Mucosa of descending colon (tissue), 3 donors: ENCODE measurements around the gene VIPR1. TPM values are rescaled to one million over a fixed set of nuclear protein-coding genes. Genes with fewer than 3 reads are reported as not detected.

Experiments used
- ATAC-seq: fragments of 200-7000 bp; cut with Tn5 transposase; one replicate; pipeline ENCODE4 v1.9.1; 2020; ENCODE audit warnings: mild to moderate bottlenecking, moderate library complexity
- DNase-seq, 3 donors: peaks; one replicate each; pipeline ENCODE4 v3.0.0-alpha.2; 2020
- H3K36me3 ChIP-seq: fragments of 200-600 bp; one replicate; pipeline ENCODE4 v1.8.0; 2021; ENCODE audit warnings: low read depth, mild to moderate bottlenecking
- H3K4me1 ChIP-seq: fragments of 200-600 bp; one replicate; pipeline ENCODE4 v1.8.0; 2021; ENCODE audit warnings: low read depth, mild to moderate bottlenecking
- H3K4me3 ChIP-seq: fragments of 200-600 bp; one replicate; pipeline ENCODE4 v1.8.0; 2021; ENCODE audit warnings: mild to moderate bottlenecking
- H3K9me3 ChIP-seq: fragments of 200-600 bp; one replicate; pipeline ENCODE4 v1.8.0; 2021; ENCODE audit warnings: mild to moderate bottlenecking
- CTCF ChIP-seq: fragments of 200-600 bp; IDR thresholded peaks from one replicate; pipeline ENCODE4 v1.8.0; 2022; ENCODE audit warnings: antibody characterized with exemption, mild to moderate bottlenecking
- intact Hi-C, 2 donors: fragments of 100-400 bp; cut with DNase I in 1 of 2; cut with micrococcal nuclease in 1 of 2; formaldehyde crosslinking; loops; one replicate each; pipeline versions ENCODE4 v1.11.0 to v1.11.1; 2022; cut with DNase I, micrococcal nuclease
- total RNA-seq, 3 donors: library from RNA; stranded (reverse); fragmentation: NEBNext Ultra II Directional in 2 of 3; extraction: Animal tissue kit (Norgen Biotek cat#: 25700) in 2 of 3; gene quantifications; one replicate each; pipeline versions ENCODE4 v1.2.1 to v1.2.4, GENCODE V29; 2021 to 2023
- donor health status: DM: no; HTN: no; CAD: no; lungs with moderate emphysema.
- donor health status: DM: no; HTN: no; CAD: no.
- donor health status: DM: no; HTN: yes; CAD: no.

VIPR1 gene
- total RNA-seq, 3 donors from 2014 or later: 68.9 to 202 (median 148) TPM

DNA sequence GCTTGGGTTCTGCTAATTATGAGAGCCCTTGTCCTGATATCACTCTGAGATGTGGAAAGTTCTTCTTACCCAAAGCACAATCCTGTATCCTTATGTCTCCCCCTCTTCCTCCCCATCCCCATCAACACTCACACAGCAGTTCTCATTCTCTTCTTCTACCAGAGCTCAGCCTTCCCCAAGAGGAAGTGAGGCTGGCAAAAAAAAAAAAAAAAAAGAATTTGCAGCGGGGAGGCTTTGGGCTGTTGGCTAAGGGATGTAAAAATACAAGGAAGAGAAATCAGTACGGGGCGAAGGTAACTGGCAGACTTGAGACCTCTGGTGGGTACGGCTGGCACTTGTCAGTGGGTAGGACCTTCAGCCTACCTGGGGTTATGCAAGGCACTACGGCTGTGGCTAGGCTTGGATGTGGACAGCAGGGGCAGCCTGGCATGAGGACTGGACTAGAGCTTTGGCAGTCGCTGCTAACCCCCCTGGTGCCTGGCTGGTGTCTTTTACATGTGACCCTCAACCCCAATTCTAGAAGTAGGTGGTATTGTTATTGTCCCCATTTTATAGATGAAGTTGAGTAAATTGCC, 5.4 kb downstream of the VIPR1 start:
- no peak overlapping the region for H3K4me3 ChIP-seq
- peak; percentile 56 to 70 (median 64) for DNase-seq
- intact Hi-C loops: no loop called here
- no peak for TF ChIP-seq CTCF
- peaks cover 73% of the 10 kb centered on the region for H3K4me1 ChIP-seq
- H3K36me3 ChIP-seq: no peaks in the 10 kb centered on the region
- ATAC-seq: peak; percentile 37
- no peaks in the 10 kb centered on the region for H3K9me3 ChIP-seq

- intact Hi-C loops: no loop called here
- H3K9me3 ChIP-seq: no peaks in the 10 kb centered on the region
- ATAC-seq (no peak), DNase-seq (peak in 2 of 3 donors; percentile 6 to 27)
- H3K36me3 ChIP-seq: no peaks in the 10 kb centered on the region
- no peak overlapping the region for H3K4me3 ChIP-seq
- TF ChIP-seq CTCF: no peak
- peaks cover 71% of the 10 kb centered on the region for H3K4me1 ChIP-seq
These were observed 6.1 kb downstream of the VIPR1 start for GRCh38 chr3:42508562-42508961.

GRCh38 chr3:42509111-42509510, 6.7 kb downstream of the VIPR1 start:
- TF ChIP-seq CTCF: no peak
- DNase-seq: peak in 1 of 3 donors; percentile 24
- Histone ChIP-seq H3K4me3 (no peak overlapping the region), H3K9me3 (no peaks in the 10 kb centered on the region), H3K36me3 (no peaks in the 10 kb centered on the region), H3K4me1 (peaks cover 66% of the 10 kb centered on the region)
- intact Hi-C loops: no loop called here
- no peak for ATAC-seq

DNA sequence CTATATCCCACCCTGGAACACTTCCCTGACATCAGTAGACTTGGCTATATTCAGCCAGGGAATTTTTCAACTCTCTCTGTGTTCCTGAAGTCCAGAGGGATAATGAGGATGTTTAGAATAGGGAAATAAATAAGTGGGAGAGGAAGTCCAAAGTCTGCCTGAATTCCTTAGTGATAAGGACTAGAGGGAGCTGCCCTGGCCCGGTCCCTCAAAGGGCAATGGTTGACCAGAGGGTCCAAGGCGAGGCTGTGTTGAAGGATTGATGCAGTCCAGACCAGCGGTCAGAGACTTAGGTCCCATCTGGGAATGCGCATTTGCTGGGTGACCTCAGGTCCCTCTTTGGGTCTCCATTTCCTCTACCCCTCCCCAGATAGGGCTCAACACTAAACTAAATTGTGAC, 7.9 kb downstream of the VIPR1 start:
- peaks cover 65% of the 10 kb centered on the region for H3K4me1 ChIP-seq
- H3K9me3 ChIP-seq: no peaks in the 10 kb centered on the region
- peak; percentile 60 for ATAC-seq
- peak in 2 of 3 donors; percentile 59 to 62 for DNase-seq
- H3K4me3 ChIP-seq: no peak overlapping the region
- no peak for TF ChIP-seq CTCF
- intact Hi-C loops: no loop called here
- H3K36me3 ChIP-seq: no peaks in the 10 kb centered on the region

DNA sequence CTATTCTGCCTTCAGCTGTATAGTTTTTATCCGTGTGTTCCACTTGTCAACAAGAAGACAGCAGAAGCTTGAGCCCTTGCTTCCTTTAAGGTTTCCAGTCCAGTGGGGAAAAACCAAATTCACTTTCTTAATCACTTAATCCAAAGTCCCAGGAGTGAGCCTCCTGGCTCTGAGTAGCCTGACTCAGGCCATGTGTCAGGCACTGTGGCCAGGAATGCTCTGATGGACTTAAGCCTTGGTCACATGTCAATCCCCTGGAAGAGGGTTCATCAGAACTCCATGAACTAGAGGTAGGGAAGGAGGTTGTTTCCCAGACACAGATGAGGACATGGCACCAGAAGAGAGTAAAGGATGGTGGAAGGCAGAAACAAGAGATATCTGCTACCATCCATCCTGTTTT, 8.8 kb downstream of the VIPR1 start:
- ATAC-seq (no peak), DNase-seq (peak in 1 of 3 donors; percentile 10)
- Histone ChIP-seq H3K4me1 (peaks cover 65% of the 10 kb centered on the region), H3K9me3 (no peaks in the 10 kb centered on the region), H3K36me3 (no peaks in the 10 kb centered on the region), H3K4me3 (no peak overlapping the region)
- no peak for TF ChIP-seq CTCF
- intact Hi-C loops: no loop called here

GRCh38 chr3:42511736-42512135, 9.3 kb downstream of the VIPR1 start:
- no peak for ATAC-seq
- DNase-seq: no peak
- intact Hi-C loops: no loop called here
- Histone ChIP-seq H3K36me3 (no peaks in the 10 kb centered on the region), H3K9me3 (no peaks in the 10 kb centered on the region), H3K4me3 (no peak overlapping the region), H3K4me1 (peaks cover 63% of the 10 kb centered on the region)
- TF ChIP-seq CTCF: no peak
